Measurements from ENCODE around the gene TBC1D2B. TPM values are rescaled to one million over a fixed set of nuclear protein-coding genes. Genes with fewer than 3 reads are reported as not detected.

The TBC1D2B gene
- total and polyA plus RNA-seq, 2 donors (not counting 3 experiments of a cell fraction or from before 2014, with no cell fraction given), result 30.8 to 46.1 TPM

DNA sequence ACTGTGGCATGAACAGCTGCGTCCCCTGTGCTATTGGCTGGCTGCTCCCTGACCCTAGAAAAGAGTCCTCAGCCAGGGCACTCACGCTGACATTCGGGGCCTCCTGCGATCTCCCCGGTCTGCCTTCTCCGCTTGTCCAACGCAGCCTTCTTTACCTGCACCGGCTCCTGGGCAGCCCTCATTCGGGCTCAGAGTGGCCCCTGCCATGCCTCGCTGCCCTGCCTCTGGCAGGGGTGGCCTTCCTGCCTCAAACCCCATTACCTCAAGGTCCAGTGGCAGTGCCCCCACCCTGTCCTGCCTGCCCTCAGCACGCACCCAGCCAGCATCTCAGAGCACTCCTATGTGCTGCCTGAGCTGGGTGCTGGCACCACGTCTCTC is 86.5 kb downstream of the TBC1D2B start:
- Histone ChIP-seq H3K4me3 (replicated peaks in 1 of 3; ENCODE audit: insufficient read depth in 1 of 3, low read depth in 1 of 3, low read length in 3 of 3) (no peak overlapping the region), H3K9ac (replicated peaks; ENCODE audit: extremely low read depth, insufficient read depth, low read length) (no peak overlapping the region), H3K9me1 (replicated peaks; ENCODE audit: control insufficient read depth, extremely low read depth, insufficient read depth, low read length) (no peaks in the 10 kb centered on the region), H3K27ac (ENCODE audit: insufficient read depth, low read depth, low read length) (no peak overlapping the region), H3K4me1 (ENCODE audit: control insufficient read depth, extremely low read depth, insufficient read depth, low read length) (peaks cover 23% of the 10 kb centered on the region), H3K36me3 (ENCODE audit: control insufficient read depth in 2 of 2, extremely low read depth in 1 of 2, insufficient read depth in 2 of 2, low read length in 2 of 2) (no peaks in the 10 kb centered on the region), H3K9me3 (replicated peaks; ENCODE audit: control insufficient read depth, insufficient read depth, low read length) (no peaks in the 10 kb centered on the region), H3K27me3 (ENCODE audit: control insufficient read depth in 2 of 2, insufficient read depth in 2 of 2, low read length in 2 of 2) (no peaks in the 10 kb centered on the region), H3K4me2 (ENCODE audit: insufficient read depth, low read length) (no peak overlapping the region), H4K20me1 (replicated peaks; ENCODE audit: control insufficient read depth, extremely low read depth, insufficient read depth, low read length) (no peaks in the 10 kb centered on the region), H2AFZ (ENCODE audit: low read depth, low read length) (no peak overlapping the region), H3K79me2 (ENCODE audit: control insufficient read depth, insufficient read depth, low read length) (no peaks in the 10 kb centered on the region)
- DNase-seq (ENCODE audit: low read depth, low spot score) (no peak), FAIRE-seq (no peak)
- POLR2A ChIA-PET, result no interaction called here
- dilution Hi-C loops (cut with MboI; ENCODE audit: extremely low pct_ligation_motif_present, low sequenced_read_pairs), result no loop called here
- CTCF ChIA-PET, result interaction anchor here (1.4 kb wide), 1 partner anchor 117 kb away, joined by 6 read pairs; no protein-coding TSS in a partner anchor
- BruUV-seq (replicated peaks), result no TSS peak
- TF ChIP-seq GATA2 (IDR thresholded peaks at IDR 0.05; ENCODE audit: insufficient read depth, insufficient read length, low read depth, low read length), result no peak
- no peak for TF ChIP-seq MYC (IDR thresholded peaks at IDR 0.05; ENCODE audit: low read depth, low read length)
- TF ChIP-seq JUN (IDR thresholded peaks at IDR 0.05; ENCODE audit: borderline replicate concordance, insufficient read depth, insufficient read length, low read depth), result no peak
- no peak for TF ChIP-seq POLR2AphosphoS5 (IDR thresholded peaks at IDR 0.05; ENCODE audit: insufficient read depth, low read depth, low read length)
- TF ChIP-seq EZH2 (IDR thresholded peaks at IDR 0.05; ENCODE audit: borderline replicate concordance, low read depth, low read length, severe bottlenecking), result no peak
- no peak for TF ChIP-seq POLR2A (IDR thresholded peaks at IDR 0.05; ENCODE audit: low read depth, low read length)
- TF ChIP-seq FOS (IDR thresholded peaks at IDR 0.05; ENCODE audit: borderline replicate concordance, insufficient read depth, low read length), result no peak
- TF ChIP-seq, protein P1, sequence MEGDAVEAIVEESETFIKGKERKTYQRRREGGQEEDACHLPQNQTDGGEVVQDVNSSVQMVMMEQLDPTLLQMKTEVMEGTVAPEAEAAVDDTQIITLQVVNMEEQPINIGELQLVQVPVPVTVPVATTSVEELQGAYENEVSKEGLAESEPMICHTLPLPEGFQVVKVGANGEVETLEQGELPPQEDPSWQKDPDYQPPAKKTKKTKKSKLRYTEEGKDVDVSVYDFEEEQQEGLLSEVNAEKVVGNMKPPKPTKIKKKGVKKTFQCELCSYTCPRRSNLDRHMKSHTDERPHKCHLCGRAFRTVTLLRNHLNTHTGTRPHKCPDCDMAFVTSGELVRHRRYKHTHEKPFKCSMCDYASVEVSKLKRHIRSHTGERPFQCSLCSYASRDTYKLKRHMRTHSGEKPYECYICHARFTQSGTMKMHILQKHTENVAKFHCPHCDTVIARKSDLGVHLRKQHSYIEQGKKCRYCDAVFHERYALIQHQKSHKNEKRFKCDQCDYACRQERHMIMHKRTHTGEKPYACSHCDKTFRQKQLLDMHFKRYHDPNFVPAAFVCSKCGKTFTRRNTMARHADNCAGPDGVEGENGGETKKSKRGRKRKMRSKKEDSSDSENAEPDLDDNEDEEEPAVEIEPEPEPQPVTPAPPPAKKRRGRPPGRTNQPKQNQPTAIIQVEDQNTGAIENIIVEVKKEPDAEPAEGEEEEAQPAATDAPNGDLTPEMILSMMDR (IDR thresholded peaks at IDR 0.05; ENCODE audit: extremely low read depth in 1 of 2, insufficient read depth in 1 of 2, low read depth in 1 of 2, low read length in 2 of 2), result no peak
- TF ChIP-seq, protein P2, sequence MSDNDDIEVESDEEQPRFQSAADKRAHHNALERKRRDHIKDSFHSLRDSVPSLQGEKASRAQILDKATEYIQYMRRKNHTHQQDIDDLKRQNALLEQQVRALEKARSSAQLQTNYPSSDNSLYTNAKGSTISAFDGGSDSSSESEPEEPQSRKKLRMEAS (IDR thresholded peaks at IDR 0.05; ENCODE audit: insufficient read depth, insufficient read length), result no peak
- intact Hi-C loops (cut with micrococcal nuclease), result loop anchor here (10.0 kb wide), 1 partner anchor 76 kb away; no protein-coding TSS in a partner anchor

All from endothelial cell of umbilical vein (primary cell).